GM21526 (cell line): ENCODE data around the gene PIK3CG.
A peak's percentile ranks its signal among the peaks of the same experiment; 100 is the strongest.
"Not testable (repeated sequence)": the region's sequence is repeated elsewhere in the genome, so short reads cannot be mapped to it uniquely, and the experiment has no call there.

Experiments used
- ATAC-seq: cut with Tn5 transposase; IDR thresholded peaks from one replicate; pipeline ENCODE4 v1.9.1; 2021; ENCODE audit warnings: moderate library complexity; ENCODE audit not compliant: unreplicated experiment, low FRiP score

PIK3CG gene

DNA sequence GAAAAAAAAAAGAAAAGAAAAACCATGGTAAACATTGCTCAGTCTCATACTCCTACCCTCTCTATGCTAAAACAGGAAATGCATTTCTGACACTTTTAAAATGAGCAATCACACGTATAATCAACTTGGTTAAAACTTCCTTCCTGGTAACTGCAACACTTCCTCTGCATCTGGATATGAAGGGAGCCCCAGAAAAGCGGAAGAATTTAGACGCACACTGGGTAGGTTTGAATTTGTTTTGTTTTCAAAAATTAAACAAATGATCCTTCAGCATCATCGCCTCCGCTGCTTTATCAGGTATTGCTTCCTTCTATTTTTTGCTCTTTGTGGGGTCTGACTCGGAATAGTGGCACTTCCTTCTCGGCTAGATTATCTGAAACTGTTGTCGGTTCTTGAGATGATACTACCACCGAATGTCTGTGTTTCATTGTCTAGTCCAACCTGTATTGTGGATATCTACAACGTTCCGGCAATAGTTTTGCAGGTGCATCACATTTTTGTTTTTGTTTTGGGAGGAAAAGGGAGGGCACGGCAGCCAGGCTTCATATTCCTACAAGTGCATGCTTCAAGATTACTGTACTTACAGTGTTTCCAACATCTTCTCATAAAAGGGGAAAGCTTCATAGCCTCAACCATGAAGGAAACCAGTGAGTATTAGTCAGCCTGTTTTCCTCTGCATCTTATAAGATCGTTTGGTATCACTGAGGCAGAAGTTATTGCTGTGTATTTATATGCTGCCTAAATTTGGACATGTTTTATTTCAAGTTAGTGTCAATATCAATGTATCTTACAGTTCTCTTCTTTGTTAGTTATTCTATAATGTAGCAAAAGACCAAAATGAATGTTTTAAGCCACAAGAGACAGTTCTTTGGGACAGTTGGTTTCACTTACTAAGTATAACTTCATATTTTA is at the start of gene PIK3CG:
TSS of gene PIK3CG (plus strand) at position 153 of the 912 bp plus-strand sequence. CDS start 2,280 bp downstream, outside the sequence.
- ATAC-seq: peak; percentile 60

DNA sequence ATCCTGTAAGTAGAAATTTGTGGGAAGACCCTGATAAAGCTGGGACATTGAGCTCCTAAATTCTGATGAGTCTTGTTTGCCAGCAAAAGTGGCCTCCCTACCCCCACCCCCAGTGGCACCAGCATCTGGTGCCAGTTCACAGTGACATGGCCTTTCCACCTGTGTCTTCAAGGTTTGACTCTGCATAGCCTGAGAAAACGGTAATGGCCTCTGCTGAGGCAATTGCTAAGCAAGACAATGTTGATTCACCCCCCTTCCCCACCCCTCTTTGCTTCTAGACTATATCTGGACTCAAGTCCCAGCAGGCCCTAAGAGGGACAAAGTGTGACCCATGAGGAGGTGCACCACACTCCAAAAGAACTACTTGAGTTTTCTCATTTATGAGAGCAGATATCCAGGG is 48.0 kb upstream of the PIK3CG start:
- ATAC-seq: no peak

DNA sequence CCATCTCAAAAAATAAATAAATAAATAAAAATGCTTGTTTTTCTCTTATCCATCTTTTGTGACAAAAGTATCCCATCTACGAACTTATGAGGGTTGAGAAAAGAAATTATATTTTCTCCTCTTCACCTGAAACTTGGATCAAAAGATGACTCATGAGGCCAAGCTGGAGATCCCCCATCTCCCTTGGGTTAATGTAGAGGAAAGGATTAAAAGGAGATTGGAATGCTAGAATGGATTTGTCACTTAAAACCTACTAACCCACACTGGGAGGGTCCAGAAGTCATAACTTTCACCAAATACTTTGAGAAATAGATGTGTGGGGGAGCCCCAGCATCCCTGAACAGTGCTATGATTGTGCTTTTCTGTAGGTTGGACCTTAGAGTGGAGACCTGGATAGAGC is 46.3 kb upstream of the PIK3CG start:
- no peak for ATAC-seq

DNA sequence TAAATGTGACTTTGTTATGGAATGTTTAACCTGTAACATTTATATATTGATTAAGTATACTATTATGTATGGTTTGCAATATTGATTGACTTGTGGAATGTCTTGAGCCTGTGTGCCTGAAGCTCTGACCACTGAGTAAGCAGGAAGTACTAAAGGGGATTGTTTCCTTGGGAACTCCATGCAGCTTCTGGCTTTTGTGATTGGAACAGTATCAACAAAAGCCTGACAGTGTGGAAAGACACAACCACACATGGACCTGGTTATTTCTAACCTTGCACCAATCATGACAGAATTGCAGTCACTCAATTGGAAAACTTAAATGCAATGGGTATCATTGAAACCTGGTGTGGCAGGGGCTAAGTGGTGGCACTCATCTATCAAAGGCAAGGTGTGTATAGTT is 45.5 kb upstream of the PIK3CG start:
- ATAC-seq: no peak

DNA sequence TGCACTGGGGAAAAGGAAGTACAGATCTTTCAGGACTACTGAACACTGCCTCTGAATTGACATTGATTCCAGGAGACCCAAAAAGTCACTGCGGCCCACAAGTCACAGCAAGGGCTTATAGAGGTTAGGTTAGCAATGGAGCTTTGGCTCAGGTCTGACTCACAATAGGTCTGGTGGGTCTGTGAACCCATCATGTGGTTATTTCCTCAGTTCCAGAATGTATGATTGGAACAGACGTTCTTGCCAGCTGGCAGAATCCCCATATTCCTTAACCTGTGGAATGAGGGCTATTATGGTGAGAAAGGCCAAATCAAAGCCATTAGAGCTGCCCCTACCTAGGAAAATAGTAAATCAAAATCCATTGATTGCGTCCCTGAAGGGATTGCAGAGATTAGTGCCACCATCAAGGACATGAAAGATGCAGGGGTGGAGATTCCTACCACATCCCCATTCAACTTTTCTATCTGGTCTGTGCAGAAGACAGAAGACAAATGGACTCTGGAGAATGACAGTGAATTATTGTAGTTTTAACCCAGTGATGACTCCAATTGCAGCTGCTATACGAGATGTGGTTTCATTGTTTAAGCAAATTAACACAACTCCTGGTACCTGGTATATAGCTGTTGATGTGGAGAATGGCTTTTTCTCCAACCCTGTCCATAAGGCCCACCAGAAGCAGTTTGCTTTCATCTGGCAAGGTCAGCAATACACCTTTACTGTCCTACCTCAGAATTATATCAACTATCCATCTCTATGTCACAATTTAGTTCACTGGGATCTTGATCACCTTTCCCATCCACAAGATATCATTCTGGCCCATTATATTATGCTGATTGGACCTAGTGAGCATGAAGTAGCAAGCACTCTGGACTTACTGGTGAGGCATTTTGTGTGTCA is 44.5 kb upstream of the PIK3CG start:
- no peak for ATAC-seq

DNA sequence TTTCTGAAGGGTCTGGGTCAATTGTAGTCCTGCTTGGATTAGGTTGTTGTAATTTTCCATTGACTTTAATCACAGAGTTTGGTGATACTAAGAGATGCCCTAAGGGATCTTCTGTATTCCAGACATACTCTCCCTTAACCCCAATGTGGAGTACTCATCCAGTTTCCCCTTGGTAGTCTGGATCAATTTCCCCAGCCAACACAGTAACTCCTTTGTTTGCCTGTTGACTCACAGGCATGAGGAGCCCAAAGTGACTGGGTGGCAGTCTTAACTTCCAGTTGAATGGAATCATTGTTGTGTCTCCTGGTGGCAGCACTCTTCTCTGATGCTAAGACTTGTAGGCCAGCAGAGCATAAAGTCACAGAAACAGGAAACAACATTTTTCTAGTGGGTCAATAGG is 41.5 kb upstream of the PIK3CG start:
- no peak for ATAC-seq

DNA sequence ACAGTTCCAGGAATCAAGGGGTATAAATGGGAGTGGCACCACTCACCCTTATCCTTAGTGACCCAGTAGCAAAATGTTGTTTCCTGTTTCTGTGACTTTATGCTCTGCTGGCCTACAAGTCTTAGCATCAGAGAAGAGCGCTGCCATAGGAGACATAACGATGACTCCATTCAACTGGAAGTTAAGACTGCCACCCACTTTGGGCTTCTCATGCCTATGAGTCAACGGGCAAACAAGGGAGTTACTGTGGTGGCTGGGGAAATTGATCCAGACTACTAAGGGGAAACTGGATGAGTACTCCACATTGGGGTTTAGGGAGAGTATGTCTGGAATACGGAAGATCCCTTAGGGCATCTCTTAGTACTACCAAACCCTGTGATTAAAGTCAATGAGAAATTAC is 40.6 kb upstream of the PIK3CG start:
- no peak for ATAC-seq

DNA sequence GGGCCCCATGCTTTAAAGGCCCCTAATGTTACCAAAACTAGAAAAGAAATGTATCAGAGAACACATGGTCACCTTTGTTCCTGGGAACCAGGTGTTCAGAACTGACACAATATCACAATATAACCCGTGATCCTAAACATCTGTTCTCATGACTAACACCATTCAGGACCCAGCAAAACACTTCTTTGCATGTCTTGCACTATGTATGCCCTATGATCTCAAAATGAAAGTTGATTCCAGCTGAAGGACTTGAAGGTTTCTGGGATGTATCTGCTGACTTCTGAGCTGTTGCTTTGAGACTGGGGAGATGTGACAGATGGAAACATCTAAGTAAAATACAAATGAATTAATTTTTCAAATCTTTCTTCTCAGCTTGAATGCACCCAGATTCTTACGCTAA is 37.5 kb upstream of the PIK3CG start:
- no peak for ATAC-seq

DNA sequence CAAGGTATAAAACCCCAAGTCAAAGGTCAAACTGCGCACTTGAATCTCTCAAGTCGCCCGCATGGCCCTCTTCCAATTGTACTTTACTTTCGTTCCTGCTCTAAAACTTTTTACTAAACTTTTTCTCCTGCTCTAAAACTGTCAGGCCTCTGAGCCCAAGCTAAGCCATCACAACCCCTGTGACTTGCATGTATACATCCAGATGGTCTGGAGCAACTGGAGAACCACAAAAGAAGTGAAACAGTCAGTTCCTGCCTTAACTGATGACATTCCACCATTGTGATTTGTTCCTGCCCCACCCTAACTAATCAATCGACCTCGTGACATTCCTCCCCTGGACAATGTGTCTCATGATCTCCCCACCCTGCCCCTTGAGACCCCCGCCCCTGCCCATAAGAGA is 35.6 kb upstream of the PIK3CG start:
- ATAC-seq: no peak

DNA sequence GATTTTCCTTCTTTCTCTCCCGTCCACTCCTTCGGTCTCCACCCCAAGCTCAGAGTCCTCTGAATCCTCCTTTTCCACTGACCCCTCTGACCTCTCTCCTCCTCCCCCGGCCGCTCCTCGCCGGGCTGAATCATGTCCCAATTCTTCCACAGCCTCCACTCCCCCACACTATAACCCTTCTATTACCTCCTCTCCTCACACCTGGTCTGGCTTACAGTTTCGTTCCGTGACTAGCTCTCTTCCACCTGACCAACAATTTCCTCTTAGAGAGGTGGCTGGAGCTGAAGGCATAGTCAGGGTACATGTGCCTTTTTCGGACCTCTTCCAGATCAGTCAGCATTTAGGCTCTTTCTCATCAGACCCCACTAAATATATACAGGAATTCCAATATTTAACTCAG is 34.2 kb upstream of the PIK3CG start:
- ATAC-seq: not testable (repeated sequence)

DNA sequence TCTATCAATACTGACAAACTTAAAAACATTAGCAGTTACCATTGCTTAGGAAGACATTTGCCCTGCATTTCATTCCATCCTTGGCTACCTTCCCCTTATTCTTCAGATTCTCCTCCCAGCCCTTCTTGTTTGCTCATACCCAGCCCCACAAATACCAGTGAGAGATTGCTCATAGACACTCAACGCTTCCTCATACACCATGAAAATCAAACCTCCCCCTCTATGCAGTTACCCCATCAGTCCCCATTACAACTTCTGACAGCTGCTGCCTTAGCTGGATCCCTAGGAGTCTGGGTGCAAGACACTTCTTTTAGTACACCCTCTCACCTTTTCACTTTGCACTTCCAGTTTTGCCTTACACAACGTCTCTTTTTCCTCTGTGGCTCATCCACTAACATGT is 28.3 kb upstream of the PIK3CG start:
- ATAC-seq: no peak

DNA sequence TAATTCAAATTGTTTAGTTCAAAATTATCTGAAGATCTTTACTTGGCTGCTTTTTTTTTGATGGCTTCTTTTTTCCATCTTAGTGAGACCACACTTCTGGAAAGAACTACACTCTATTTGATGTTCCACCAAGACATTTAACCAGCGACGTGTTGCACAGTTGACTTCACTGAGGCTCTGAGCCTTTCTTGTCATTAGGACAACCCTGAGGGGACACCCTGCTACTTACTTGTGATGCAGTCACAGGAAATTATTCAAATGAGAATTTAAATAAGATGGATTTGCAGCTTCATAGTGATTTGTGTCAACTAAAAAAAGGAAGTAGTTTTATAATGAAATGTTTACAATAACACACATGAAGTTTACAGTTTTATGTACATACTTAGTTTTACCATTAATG is 25.6 kb upstream of the PIK3CG start:
- no peak for ATAC-seq

DNA sequence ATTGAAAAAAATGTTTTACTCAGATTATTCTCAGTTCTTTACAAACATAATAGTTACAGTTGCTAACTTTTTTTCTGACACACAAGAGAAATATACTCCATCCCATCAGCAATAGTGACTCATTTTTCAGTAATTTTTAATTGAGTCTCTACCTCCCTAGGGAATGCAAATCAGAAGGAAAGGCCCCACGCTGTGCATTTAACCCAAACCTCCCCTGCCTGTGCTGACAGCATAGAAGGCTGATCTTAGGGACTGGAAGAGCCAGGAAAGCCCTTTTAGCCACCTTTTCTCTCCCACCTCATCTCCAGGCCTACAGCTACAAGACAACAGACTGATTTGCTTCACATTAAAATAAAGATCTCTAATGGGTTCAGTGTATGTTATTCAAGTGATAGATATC is 24.7 kb upstream of the PIK3CG start:
- ATAC-seq: no peak

DNA sequence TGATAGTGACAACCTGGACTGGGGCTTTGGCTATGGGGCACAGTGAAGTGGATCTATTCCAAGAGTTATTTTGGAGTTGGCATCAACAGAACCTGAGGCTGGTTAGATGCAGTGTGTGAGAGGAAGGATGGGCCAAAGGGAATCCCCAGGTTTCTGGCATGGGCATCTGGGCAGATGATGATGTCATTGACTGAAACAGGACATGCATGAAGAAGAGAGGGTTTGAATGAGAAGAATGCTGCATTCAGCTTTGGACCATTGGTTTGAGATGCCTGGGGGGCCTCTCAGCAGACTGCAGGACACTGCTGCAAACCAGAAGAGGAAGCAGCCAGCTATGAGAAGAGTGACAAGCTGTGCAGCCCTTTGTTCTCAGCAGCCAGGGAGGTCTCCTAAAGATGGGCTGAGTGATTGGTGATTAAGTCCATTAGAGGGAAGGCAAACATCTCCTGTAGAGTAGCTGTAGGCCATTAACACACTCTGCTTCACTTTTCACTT is 23.1 kb upstream of the PIK3CG start:
- ATAC-seq: no peak

DNA sequence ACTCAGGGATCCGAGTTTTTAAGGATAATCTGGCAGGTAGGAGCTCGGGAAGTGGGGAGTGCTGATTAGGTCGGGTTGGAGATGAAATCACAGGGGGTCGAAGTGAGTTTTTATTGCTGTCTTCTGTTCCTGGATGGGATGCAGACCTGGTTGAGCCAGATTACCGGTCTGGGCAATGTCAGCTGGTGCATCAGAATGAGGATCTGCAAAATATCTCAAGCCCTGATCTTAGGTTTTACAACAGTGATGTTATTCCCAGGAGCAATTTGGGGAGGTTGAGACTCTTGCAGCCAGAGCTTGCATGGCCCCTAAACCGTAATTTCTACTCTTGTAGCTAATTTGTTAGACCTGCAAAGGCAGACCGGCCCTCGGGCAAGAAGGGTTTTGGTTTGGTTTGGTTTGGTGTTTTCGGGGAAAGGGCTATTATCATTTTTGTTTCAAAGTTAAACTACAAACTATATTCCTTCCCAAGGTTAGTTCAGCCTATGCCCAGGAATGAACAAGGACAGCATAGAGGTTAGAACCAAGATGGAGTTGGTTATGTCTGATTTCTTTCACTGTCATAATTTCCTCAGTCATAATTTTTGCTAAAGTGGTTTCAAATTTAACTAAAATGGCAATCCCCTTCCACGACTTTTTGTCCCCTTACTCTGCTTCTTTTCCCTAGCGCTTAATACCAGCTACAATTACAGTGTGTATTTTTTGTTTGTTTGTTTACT is 20.6 kb upstream of the PIK3CG start:
- ATAC-seq: no peak

DNA sequence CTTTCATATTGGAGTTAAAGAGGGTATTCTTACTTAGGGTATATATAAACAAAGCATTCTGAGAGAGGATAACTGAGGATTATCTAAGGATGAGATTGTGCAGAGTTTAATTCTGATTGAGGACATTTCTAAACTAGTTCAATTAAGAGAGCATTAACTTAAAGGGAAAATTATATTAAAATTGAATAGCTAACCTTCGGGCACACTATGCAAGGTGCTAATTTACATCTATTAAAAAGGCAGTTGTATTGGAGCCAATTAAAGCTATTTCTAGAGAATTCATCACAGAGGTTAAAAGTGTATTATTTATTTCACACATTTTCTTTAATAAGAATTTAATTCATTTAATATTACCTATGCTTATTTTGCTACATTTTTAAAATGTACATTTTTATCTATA is 17.0 kb upstream of the PIK3CG start:
- no peak for ATAC-seq

DNA sequence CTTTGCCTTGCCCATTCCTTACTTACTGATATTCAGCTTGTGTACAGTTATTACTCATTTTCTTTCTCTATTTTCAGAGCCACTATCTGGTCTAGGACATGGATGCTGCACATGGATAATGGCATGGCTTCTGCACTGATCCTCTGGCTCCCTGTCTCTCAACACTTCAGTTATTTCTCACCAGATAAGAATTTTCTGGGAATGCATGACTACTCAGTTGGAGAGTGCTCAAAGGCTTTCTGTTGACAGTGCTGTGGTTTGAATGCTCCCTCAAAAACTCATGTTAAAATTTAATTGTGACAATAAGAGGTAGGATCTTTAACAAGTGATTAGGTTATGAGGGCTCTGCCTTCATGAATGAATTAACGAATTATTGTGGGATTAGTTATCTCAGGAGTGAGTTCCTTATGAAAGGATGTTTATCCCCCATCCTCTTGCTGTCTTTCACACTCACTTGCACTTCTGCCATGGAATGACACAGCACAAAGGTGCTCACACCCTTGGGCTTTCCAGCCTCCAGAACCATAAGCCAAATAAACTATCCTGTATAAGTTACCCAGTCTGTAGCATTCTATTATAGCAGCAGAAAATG is 16.1 kb upstream of the PIK3CG start:
- ATAC-seq: no peak

DNA sequence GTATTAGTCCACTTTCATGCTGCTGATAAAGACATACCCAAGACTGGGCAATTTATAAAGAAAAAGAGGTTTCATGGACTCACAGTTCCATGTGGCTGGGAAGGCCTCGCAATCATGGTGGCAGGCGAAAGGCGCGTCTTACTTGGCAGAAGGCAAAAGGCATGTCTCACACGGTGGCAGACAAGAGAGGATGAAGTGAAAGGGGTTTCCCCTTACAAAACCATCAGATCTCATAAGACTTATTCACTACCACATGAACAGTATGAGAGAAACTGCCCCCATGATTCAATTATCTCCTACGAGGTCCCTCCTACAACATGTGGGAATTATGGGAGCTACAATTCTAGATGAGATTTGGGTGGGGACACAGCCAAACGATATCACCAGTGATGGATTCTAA is 13.4 kb upstream of the PIK3CG start:
- not testable (repeated sequence) for ATAC-seq

DNA sequence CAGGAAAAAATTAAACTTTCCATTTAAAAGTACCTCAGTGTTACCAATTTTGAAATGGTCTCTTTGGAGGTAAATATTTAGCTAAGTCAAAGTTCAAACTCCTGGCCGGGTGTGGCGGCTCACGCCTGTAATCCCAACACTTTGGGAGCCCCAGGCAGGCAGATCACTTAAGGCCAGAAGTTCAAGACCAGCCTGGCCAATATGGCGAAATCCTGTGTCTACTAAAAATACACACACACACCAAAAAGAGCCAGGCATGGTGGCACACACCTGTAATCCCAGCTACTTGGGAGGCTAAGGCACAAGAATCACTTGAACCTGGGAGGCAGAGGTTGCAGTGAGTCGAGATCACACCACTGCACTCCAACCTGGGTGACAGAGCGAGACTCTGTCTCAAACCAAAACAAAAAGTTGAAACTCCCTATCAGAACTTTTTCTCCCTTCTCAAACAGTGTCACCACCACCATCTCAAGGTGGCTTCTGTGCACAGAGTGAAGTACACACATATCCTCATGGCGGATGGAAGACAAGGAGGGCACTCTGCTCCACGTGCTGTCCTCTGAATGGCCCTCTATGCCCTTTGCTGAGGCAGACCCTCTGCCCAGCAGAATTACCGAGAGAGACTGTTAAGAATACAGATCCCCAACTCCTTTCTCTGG is 11.7 kb upstream of the PIK3CG start:
- ATAC-seq: no peak
